ENCODE data around the gene RTL9. TPM values are rescaled to one million over a fixed set of nuclear protein-coding genes. Genes with fewer than 3 reads are reported as not detected.

Gene RTL9
- total RNA-seq, 4 donors from 2014 or later: 0.21 TPM; not detected in 3

DNA sequence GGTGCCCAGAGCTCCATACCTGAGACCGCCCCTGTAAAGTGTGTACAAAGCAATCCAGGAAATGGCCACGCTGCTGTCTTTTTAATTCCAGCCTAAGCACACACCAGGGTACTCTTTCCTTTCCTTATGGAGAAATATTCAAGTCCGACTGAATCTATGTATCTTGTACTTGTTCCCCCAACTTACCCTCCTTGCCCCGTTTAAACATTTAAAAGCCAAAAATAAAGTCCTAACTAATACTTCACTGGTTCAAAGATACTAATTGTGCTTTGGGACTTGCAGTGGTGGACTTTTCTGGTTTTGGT lies 40.0 kb upstream of the RTL9 start:
- Histone ChIP-seq H3K9me3 (no peaks in the 10 kb centered on the region), H3K36me3 (no peaks in the 10 kb centered on the region), H3K27me3 (peaks cover 0 to 12% of the 10 kb centered on the region in 2 donors), H3K4me1 (peaks cover 0 to 11% (median 0%) of the 10 kb centered on the region in 4 donors), H3K27ac (peak overlapping the region; percentile 57 to 91 (median 71)), H3K4me3 (peak overlapping the region; percentile 43 to 85 (median 58))
- TF ChIP-seq EP300 (IDR thresholded peaks at IDR 0.05) (no peak), POLR2A (IDR thresholded peaks at IDR 0.05) (no peak)
- TF ChIP-seq, protein P1, sequence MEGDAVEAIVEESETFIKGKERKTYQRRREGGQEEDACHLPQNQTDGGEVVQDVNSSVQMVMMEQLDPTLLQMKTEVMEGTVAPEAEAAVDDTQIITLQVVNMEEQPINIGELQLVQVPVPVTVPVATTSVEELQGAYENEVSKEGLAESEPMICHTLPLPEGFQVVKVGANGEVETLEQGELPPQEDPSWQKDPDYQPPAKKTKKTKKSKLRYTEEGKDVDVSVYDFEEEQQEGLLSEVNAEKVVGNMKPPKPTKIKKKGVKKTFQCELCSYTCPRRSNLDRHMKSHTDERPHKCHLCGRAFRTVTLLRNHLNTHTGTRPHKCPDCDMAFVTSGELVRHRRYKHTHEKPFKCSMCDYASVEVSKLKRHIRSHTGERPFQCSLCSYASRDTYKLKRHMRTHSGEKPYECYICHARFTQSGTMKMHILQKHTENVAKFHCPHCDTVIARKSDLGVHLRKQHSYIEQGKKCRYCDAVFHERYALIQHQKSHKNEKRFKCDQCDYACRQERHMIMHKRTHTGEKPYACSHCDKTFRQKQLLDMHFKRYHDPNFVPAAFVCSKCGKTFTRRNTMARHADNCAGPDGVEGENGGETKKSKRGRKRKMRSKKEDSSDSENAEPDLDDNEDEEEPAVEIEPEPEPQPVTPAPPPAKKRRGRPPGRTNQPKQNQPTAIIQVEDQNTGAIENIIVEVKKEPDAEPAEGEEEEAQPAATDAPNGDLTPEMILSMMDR (IDR thresholded peaks at IDR 0.05): no peak
- 5 to 39% methylated on average over 4 of the region's 4 CpGs for WGBS, 2 donors
- DNase-seq (ENCODE audit: low spot score in 2 of 2): no peak

DNA sequence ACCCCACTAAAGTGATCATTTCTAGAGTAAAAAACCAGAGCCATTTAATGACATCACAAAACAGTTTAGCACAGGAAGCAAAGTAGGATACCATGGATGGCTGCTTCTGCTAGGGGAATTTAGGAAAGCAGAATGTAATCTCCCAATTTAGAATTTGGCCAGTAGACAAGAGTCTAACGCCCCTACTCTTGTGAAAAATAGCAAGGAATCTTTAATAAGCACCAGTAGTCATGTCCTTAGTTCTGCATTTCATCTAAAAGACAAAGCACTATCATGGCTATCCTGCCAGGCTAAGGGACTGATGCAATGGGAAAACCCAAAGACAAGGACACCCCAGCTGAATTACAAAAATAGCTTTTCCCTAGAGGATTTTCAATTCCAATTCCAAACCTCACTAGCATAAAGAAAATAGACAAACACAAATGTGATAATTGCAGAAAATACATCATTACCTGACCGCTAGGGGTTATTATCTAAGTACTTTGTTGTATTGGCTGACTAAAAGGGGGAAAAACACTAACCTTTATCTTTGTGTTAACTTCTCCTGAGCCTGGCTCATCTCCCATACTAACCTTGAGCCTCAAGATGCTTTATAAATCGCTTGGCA lies 38.2 kb upstream of the RTL9 start:
- Histone ChIP-seq H3K9me3 (peaks cover 0 to under 1% (median 0%) of the 10 kb centered on the region in 4 donors), H3K27ac (no peak overlapping the region), H3K4me3 (no peak overlapping the region), H3K27me3 (peaks cover 0 to 7% of the 10 kb centered on the region in 2 donors), H3K4me1 (peaks cover 0 to 11% (median 0%) of the 10 kb centered on the region in 4 donors), H3K36me3 (no peaks in the 10 kb centered on the region)
- WGBS, 2 donors: 50 to 69% methylated on average over 3 of the region's 3 CpGs
- TF ChIP-seq, protein P1 (IDR thresholded peaks at IDR 0.05): no peak
- TF ChIP-seq EP300 (IDR thresholded peaks at IDR 0.05) (no peak), POLR2A (IDR thresholded peaks at IDR 0.05) (no peak)
- DNase-seq (ENCODE audit: low spot score in 2 of 2): no peak

DNA sequence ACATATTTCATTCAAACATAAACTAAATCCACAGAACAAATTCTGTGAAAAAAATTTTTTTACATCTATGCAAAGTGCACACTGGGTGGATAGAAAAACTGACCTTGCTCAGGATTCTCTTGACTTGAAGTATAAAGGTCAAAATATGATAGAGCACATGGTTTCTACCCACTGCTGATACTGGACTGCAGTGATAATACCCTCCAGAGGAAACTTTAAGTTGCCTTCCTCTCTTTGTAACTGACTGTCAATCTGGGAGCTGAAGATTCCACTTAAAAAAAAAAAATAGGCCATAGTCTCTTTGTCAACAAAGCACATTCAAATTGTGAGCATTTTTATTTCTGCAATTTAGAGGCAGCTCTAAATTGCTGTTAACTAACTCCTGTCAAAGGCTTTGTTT lies 37.6 kb upstream of the RTL9 start:
- Histone ChIP-seq H3K27me3 (peaks cover 0 to 7% of the 10 kb centered on the region in 2 donors), H3K27ac (no peak overlapping the region), H3K4me1 (peaks cover 0 to 5% (median 0%) of the 10 kb centered on the region in 4 donors), H3K9me3 (peaks cover 0 to 6% (median 2%) of the 10 kb centered on the region in 4 donors), H3K36me3 (no peaks in the 10 kb centered on the region), H3K4me3 (no peak overlapping the region)
- TF ChIP-seq POLR2A (IDR thresholded peaks at IDR 0.05) (no peak), EP300 (IDR thresholded peaks at IDR 0.05) (no peak)
- TF ChIP-seq, protein P1 (IDR thresholded peaks at IDR 0.05): no peak
- DNase-seq (ENCODE audit: low spot score in 2 of 2): no peak

DNA sequence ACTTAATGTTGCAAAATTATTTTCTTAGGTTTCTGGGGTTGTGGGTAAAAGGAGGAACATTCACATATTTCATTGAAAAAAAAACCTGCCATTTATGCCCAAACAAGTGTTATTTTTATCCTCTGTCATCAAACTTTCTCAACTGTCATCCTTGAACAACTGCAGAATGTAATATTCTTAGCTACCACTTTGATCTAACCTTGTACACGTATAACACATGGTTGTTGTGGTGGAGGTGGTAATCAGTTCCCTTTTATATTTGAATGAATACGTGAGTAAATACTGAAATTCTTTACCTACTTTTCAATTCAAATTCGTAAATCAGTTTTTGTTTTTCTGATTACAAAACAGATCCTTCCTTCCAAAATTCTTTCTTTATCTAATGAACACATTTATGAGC lies 37.0 kb upstream of the RTL9 start:
- Histone ChIP-seq H3K27me3 (peaks cover 0 to 7% of the 10 kb centered on the region in 2 donors), H3K4me1 (no peaks in the 10 kb centered on the region), H3K9me3 (peaks cover 0 to 8% (median 2%) of the 10 kb centered on the region in 4 donors), H3K4me3 (no peak overlapping the region), H3K27ac (no peak overlapping the region), H3K36me3 (no peaks in the 10 kb centered on the region)
- no peak for DNase-seq (ENCODE audit: low spot score in 2 of 2)
- WGBS, 2 donors: 55 to 83% methylated on average over 3 of the region's 3 CpGs
- TF ChIP-seq, protein P1 (IDR thresholded peaks at IDR 0.05): no peak
- TF ChIP-seq EP300 (IDR thresholded peaks at IDR 0.05) (no peak), POLR2A (IDR thresholded peaks at IDR 0.05) (no peak)

DNA sequence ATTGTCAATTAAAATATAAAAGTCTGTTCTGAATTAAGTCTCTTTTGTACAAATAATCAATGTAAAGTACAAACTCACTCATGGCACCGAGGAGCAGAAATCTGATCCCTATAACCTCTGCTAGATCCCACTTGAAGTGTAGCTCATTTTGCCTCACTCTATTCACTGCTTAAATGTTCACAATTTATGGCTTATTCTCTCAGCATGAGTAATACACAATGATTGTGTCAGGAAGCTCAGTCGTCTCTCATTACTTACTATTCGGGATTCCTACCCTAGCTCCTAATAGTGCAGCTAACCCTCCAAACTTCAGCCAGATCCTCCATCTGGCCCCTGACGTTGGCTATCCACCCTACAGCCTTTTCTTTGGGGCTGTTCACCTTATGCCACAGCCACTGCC lies 36.0 kb upstream of the RTL9 start:
- no peak for DNase-seq (ENCODE audit: low spot score in 2 of 2)
- H3K27ac ChIP-seq: no peak overlapping the region
- H3K9me3 ChIP-seq: peaks cover 0 to 8% (median 2%) of the 10 kb centered on the region in 4 donors

More for the DNA sequence above, 36.0 kb upstream of the RTL9 start:
- Histone ChIP-seq H3K4me1 (no peaks in the 10 kb centered on the region), H3K4me3 (no peak overlapping the region), H3K36me3 (no peaks in the 10 kb centered on the region), H3K27me3 (no peaks in the 10 kb centered on the region)
- WGBS, 2 donors: 35 to 42% methylated on average over 4 of the region's 4 CpGs
- TF ChIP-seq POLR2A (IDR thresholded peaks at IDR 0.05): no peak
- TF ChIP-seq, protein P1 (IDR thresholded peaks at IDR 0.05): no peak
- TF ChIP-seq EP300 (IDR thresholded peaks at IDR 0.05): no peak
